GM21381 (cell line): ENCODE results near the gene NMNAT1.
"Not testable (repeated sequence)": the region's sequence is repeated elsewhere in the genome, so short reads cannot be mapped to it uniquely, and the experiment has no call there.

Experiments
- ATAC-seq: cut with Tn5 transposase; IDR thresholded peaks from one replicate; pipeline ENCODE4 v1.9.1; 2021; ENCODE audit warnings: mild to moderate bottlenecking, moderate library complexity; ENCODE audit not compliant: unreplicated experiment

NMNAT1 gene

DNA sequence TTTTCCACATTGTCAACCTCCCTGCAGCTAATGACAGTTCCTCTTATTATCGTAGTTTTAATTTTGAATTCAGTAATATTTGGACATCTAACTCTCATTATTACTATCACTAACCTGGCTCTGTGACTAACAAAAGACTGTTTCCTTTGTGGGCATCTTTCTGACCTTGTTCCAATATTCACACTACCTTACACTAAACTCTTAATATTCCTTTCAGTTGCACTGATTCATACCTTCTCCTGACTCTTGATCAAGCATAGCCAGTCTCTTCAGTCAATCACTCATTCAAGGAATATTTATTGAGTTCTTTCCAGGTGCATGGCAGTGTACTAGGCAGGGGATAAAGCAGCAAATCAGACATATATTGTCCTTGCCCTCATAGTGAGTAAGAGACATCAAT lies 25.4 kb upstream of the NMNAT1 start:
- no peak for ATAC-seq

DNA sequence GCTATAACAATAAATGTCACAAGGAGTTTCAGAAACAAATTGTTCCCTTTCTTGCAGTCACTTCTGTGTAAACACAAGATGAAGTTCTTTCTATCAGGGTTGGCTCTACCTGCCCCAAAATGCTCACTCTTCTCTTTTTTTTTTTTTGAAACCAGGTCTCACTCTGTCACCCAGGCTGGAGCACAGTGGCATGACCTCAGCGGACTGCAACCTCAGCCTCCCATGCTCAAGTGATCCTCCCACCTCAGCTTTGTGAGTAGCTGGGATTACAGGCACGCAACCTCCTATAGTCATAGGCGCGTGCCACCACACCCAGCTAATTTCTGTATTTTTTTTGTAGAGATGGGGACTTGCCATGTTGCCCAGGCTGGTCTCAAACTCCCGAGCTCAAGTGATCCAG lies 22.7 kb upstream of the NMNAT1 start:
- ATAC-seq: no peak

GRCh38 chr1:9922342-9922741 lies 20.9 kb upstream of the NMNAT1 start:
- ATAC-seq: no peak

DNA sequence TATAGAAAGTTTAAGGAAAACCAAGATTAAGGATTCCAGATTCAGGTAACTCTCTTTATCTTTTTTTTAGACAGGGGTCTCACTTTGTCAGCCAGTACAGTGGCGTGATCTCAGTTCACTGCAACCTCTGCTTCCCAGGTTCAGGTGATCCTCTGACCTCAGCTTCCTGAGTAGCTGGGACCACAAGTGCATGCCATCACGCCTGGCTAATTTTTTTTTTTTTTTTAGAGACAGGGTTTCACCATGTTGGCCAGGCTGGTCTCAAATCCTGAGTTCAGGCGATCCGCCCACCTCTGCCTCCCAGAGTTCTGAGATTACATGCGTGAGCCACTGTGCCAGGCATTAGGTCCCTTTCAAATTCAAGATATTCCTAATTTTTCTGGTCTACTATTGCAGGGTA lies 16.0 kb upstream of the NMNAT1 start:
- no peak for ATAC-seq

DNA sequence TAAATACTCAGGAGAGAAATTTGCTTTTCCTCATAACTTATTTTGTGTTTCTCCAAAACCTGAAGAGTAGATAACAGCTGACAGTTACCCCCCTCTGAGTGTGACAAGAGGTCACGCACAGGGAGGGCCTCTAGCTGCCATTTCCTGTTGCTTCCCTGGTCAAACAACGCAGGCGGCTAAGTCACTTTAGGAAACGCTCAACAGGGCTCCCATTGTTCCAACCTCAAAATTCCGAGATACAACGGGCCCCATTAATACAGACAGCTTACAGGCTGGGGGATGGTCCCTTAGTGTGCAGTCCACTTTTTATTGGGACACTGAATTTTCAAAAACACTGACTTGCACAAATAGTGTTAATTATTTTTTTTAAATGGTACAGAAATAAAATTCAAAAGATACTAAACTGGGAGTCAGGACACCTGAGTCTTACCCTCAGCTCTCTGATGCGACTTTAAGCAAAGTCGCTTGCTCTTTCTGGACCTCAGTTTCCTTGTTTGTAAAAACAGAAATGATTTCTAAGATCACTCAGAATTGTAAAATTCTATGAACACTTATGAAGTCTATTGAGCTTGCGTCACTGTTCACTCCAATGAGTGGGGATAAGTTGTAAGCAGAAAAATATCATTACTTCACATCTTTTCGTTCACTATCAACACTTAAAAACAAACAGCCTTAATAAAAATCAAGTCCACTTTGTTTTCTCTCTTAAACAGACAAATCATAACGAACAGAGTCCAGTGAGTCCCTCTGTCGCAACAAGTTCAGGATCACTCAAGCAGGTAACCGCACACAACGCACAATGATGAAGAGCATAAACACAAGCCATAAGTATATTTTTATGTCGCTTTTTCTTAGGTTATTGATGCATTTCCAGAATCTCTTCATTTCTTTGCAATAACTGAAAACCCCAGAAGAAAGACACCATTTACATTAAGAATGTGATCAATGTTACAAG lies 13.6 kb upstream of the NMNAT1 start:
- ATAC-seq: no peak

DNA sequence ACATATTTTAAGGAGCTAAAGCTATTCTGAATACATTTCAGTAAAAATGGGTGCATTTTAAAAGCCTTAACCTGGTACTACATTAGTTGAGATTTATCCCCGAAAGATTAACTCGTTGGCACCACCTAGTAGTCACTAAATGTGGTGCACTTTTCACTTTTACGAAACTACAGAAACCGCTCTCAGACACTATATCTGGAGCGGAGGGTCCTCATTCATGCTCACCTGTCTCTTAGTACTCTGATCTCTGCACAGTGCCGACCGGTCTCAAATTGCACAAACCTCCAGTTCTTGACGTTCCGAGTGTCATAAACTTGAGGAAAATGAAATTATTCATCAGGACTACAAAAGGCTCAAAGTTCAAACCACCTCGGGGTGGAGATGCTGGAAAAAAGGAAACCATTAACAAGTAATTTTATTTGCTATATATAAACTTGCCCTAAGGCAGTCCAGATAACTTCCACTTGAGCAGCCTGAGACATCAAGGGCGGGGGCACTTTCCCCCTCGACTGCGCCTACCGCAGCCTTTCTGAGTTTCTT lies 806 bp upstream of the NMNAT1 start:
- peak; percentile 14 for ATAC-seq

DNA sequence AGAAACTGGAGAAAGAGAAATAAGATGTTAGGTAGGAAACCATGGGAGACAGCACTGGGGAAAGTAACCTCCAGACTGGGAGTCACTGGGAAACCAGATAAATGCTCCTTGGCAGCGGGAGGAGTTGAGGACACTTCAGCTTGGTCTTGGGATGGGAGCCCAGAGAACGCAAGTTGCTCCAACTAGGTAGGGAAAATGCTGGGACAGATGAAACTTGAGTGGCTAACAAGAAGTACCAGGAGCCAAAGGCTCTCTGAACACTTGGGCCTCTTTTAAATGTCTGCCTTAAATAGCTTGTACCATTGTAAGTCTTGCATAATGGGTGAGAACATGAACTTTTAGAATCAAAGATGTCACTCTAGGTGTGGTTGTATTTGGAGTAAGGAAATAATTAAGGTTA lies 3.0 kb downstream of the NMNAT1 start:
- ATAC-seq: no peak

GRCh38 chr1:9957726-9958125 lies 14.5 kb downstream of the NMNAT1 start:
- no peak for ATAC-seq

DNA sequence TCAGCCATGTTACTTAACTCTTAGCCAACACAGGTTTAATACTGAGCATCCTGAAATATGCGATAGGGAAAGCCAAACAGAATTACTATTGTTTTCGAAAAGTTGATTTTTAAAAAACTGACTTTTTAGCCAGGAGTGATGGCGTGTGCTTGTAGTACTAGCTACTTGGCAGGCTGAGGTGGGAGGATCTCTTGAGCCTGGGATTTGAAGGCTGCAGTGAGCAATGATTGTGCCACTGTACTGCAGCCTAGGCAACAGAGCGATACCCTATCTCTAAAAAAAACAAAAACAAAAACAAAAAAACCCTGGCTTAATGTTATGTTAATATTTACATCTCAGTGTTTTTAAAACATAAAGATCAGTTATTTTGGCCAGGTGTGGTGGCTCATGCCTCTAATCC lies 16.7 kb downstream of the NMNAT1 start:
- ATAC-seq: no peak

GRCh38 chr1:9960706-9961562 lies 17.7 kb downstream of the NMNAT1 start:
- peak; percentile 58 for ATAC-seq

GRCh38 chr1:9984253-9984652 lies 41.0 kb downstream of the NMNAT1 start:
- ATAC-seq: no peak

DNA sequence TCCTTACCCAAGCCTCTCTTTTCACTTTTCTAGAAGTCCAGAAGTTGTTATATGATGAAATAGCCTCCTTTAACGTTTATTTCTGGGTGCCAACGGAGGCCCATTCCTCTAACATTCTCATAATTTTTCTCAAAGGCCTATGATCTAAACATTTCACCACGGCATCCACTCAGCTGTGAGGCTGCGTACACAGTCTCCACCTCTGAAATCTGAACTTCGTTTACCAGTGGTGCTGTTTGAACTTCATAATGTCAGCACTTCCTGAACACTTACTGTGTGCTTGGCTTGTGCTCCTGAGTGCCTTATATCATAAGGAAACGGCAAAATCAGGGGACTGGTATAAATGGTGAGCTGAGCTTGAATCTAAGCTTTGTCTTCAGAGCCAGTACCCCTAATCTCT lies 41.7 kb downstream of the NMNAT1 start:
- no peak for ATAC-seq

DNA sequence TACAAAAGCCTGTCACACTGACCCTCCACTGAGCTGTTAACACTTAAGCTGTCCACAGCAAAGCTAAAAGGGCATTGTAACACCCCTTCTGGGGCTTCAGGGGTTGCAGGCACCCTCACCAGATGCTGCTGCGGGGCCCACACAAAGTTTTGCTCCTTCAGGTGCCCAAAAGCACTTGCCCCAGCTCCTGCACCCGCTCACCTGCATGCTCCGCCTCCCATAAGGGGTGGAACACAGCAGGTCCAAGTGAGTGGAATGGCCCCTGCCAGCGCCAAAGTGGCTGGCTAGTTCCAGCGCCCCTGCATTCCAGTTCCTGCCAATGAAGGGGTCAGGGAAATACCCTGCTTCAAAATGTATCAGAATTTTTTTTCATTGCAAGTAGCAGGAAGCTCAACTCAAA lies 46.5 kb downstream of the NMNAT1 start:
- no peak for ATAC-seq

- no peak for ATAC-seq
These were observed 47.7 kb downstream of the NMNAT1 start for GRCh38 chr1:9990944-9991343.

GRCh38 chr1:9992910-9993309 lies 49.6 kb downstream of the NMNAT1 start:
- no peak for ATAC-seq

DNA sequence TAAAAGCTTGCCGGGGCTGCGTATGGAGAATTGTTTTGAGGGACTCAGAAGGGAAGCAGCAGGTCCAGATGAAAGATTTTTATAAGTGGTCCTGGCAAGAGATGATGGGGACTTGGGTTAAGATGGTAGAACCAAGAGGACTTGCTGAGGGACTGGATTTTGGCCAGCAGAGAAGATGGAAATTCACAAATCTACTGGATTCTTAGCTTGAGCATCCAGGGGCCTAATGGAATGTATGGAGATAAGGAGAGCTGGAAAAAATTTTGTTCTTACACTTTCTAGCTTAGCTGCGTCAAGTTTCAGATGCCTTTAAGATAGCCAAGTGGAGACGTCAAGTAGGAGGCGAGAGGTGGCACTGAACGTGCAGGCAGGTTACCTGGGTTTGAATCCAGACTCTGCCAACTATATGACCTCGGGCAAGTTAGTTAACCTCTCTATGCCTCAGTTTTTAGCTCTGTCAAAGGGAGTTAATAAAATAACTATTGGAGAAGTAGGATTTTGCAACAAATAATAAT lies 50.3 kb downstream of the NMNAT1 start:
- no peak for ATAC-seq

DNA sequence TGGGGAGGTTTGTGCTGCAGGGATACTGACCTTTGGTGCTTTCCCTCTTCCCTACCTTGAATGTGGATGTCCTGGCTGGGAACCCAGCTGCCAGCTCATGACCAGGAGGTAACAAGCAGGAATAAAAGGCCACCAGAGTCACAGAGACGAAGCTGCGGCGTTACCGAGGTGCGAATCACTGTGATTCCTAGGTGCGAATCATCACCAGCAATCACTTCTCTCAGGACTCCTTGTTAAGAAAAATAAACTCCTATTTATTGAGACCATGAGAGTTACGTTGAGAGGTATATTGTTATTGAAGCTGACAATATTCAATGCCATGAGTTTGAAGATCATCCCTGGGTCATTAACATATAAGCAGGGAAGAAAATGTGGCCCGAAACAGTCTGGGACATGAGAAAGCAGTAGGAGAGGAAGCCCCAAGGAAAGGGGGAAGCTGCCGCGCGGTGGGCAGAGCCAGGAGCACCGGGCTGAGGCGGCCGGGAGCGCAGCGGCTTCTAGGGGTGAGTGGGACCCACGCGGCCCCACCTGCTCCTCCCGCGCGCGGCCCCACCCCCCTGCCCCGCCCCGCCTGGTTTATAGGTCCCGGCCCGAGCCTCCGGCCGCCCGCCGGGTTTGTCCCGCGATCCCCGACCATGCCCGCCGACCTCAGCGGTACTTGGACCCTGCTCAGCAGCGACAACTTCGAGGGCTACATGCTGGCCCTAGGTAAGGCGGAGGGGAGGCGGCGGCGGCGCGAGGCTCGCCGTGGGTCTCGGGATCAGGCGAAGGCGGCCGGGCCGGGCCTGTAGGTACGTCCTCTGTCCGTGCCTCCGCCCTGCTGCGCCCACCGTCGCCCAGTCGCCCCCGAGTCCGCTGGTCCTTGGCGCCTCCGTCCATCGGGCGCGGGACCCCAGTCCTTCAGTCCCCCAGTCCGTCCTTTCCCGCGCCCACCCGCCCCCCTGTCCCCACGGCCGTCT lies 53.6 kb downstream of the NMNAT1 start, which contains the start of gene RBP7:
RBP7 (plus strand) TSS at position 605 of the 959 bp plus-strand sequence; CDS start at position 636, 31 bp downstream.
- no peak for ATAC-seq

- ATAC-seq: no peak
These were observed 57.9 kb downstream of the NMNAT1 start for GRCh38 chr1:10001016-10001665.

GRCh38 chr1:10005248-10005647 lies 62.0 kb downstream of the NMNAT1 start:
- ATAC-seq: not testable (repeated sequence)

- no peak for ATAC-seq
These were observed 63.9 kb downstream of the NMNAT1 start for GRCh38 chr1:10007169-10007568.
